GM23338 (cell line): ENCODE measurements around the gene C1orf74. TPM values are rescaled to one million over a fixed set of nuclear protein-coding genes. Genes with fewer than 3 reads are reported as not detected.

Source experiments
- ATAC-seq: fragments of 200-7000 bp; cut with Tn5 transposase; 3 replicates; pipeline ENCODE4 v1.9.1; 2020
- DNase-seq: peaks from one replicate; pipeline ENCODE4 v3.0.0-alpha.2; 2015; ENCODE audit warnings: low spot score
- H2AFZ ChIP-seq: fragments of 200-600 bp; sonication (generic); 2 replicates; pipeline ENCODE4 v1.8.0; 2016; ENCODE audit warnings: antibody characterized with exemption, mild to moderate bottlenecking, moderate library complexity
- H3F3A ChIP-seq: fragments of 200-600 bp; sonication (generic); replicated peaks from 2 replicates; pipeline ENCODE4 v1.8.0; 2017; ENCODE audit warnings: antibody characterized with exemption, mixed run types, low read depth
- H3K27ac ChIP-seq: fragments of 200-600 bp; sonication (generic); 2 replicates; pipeline ENCODE4 v1.6.1; 2016; ENCODE audit warnings: low read depth
- H3K27me3 ChIP-seq: fragments of 200-600 bp; sonication (generic); 2 replicates; pipeline ENCODE4 v1.8.0; 2016; ENCODE audit warnings: mild to moderate bottlenecking, mixed run types, moderate library complexity; ENCODE audit not compliant: insufficient read depth
- H3K36me3 ChIP-seq: fragments of 200-600 bp; sonication (generic); 2 replicates; pipeline ENCODE4 v1.8.0; 2016; ENCODE audit warnings: mild to moderate bottlenecking; ENCODE audit not compliant: insufficient read depth
- H3K4me1 ChIP-seq: fragments of 200-600 bp; sonication (generic); 2 replicates; pipeline ENCODE4 v1.8.0; 2016; ENCODE audit warnings: mild to moderate bottlenecking, moderate library complexity; ENCODE audit not compliant: insufficient read depth
- H3K4me2 ChIP-seq: fragments of 200-600 bp; sonication (generic); 2 replicates; pipeline ENCODE4 v1.7.1; 2017; ENCODE audit warnings: mixed run types
- H3K4me3 ChIP-seq: fragments of 200-600 bp; sonication (generic); 2 replicates; pipeline ENCODE4 v1.6.1; 2016; ENCODE audit warnings: mixed run types
- H3K79me2 ChIP-seq: fragments of 200-600 bp; sonication (generic); replicated peaks from 2 replicates; pipeline ENCODE4 v1.8.0; 2017; ENCODE audit warnings: mild to moderate bottlenecking; ENCODE audit not compliant: insufficient read depth
- H3K9me2 ChIP-seq: fragments of 200-600 bp; sonication (generic); 2 replicates; pipeline ENCODE4 v1.8.0; 2017; ENCODE audit not compliant: insufficient read depth
- H4K20me1 ChIP-seq: fragments of 200-600 bp; sonication (generic); replicated peaks from 2 replicates; pipeline ENCODE4 v1.8.0; 2017; ENCODE audit warnings: mild to moderate bottlenecking; ENCODE audit not compliant: insufficient read depth
- H3K27ac Mint-ChIP-seq: 2 replicates; pipeline ENCODE4 v1.8.0; 2020; ENCODE audit warnings: inconsistent platforms, mild to moderate bottlenecking, moderate library complexity, mixed read lengths
- H3K27me3 Mint-ChIP-seq: 3 replicates; pipeline ENCODE4 v1.8.0; 2022; ENCODE audit warnings: low read depth, mild to moderate bottlenecking, moderate library complexity, mixed read lengths, inconsistent platforms; ENCODE audit not compliant: insufficient read depth, poor library complexity
- H3K36me3 Mint-ChIP-seq: 3 replicates; pipeline ENCODE4 v1.8.0; 2021; ENCODE audit warnings: low read depth, mild to moderate bottlenecking, inconsistent platforms, moderate library complexity, mixed read lengths
- H3K4me1 Mint-ChIP-seq: 3 replicates; pipeline ENCODE4 v1.8.0; 2020; ENCODE audit warnings: mild to moderate bottlenecking, inconsistent platforms, mixed read lengths
- H3K4me3 Mint-ChIP-seq: 3 replicates; pipeline ENCODE4 v1.8.0; 2021; ENCODE audit warnings: moderate library complexity, mild to moderate bottlenecking, inconsistent platforms, mixed read lengths
- H3K9me3 Mint-ChIP-seq: 3 replicates; pipeline ENCODE4 v1.8.0; 2020; ENCODE audit warnings: moderate library complexity, mild to moderate bottlenecking, inconsistent platforms, mixed read lengths
- CREB1 ChIP-seq: fragments of 250-450 bp; sonication (Bioruptor Pico); IDR thresholded peaks from 2 replicates; pipeline ENCODE4 v1.5.0; 2020; ENCODE audit warnings: low read depth, mild to moderate bottlenecking, moderate library complexity
- EZH2 ChIP-seq: fragments of 200-600 bp; sonication (generic); IDR thresholded peaks from one replicate; pipeline ENCODE4 v1.8.0; 2017; ENCODE audit warnings: antibody characterized with exemption, mild to moderate bottlenecking, low read depth; ENCODE audit not compliant: unreplicated experiment
- JUNB ChIP-seq: IDR thresholded peaks from one replicate; pipeline ENCODE4 v1.6.1; 2016; ENCODE audit warnings: antibody characterized with exemption; ENCODE audit not compliant: unreplicated experiment
- NANOG ChIP-seq: IDR thresholded peaks from 2 replicates; pipeline ENCODE4 v1.6.1; 2016; ENCODE audit warnings: antibody characterized with exemption, borderline replicate concordance
- POLR2AphosphoS5 ChIP-seq: IDR thresholded peaks from 2 replicates; pipeline ENCODE4 v1.6.1; 2016; ENCODE audit warnings: antibody characterized with exemption, low read depth
- ZNF114 ChIP-seq: fragments of 250-450 bp; sonication (Bioruptor Pico); IDR thresholded peaks from 2 replicates; pipeline ENCODE4 v1.5.0; 2020; ENCODE audit warnings: mild to moderate bottlenecking, moderate library complexity
- ZNF331 ChIP-seq: fragments of 250-450 bp; sonication (Bioruptor Pico); IDR thresholded peaks from 2 replicates; pipeline ENCODE4 v1.5.0; 2020; ENCODE audit warnings: low read depth, mild to moderate bottlenecking, moderate library complexity
- polyA plus RNA-seq: library from polyadenylated mRNA; unstranded; fragments of >200 nt; fragmentation: Nextera tagmentation; extraction: Ambion mirVana; gene quantifications from 2 replicates; pipeline ENCODE4 v1.2.1, GENCODE V29; 2016
- total RNA-seq: library from RNA; depleted of rRNA; stranded (reverse); fragments of >200 nt; shearing (Covaris generic); gene quantifications from 2 replicates; pipeline ENCODE4 v1.2.3, GENCODE V29; 2014
- TF ChIP-seq, protein P1 (sequence below): fragments of 250-450 bp; sonication (Bioruptor Pico); IDR thresholded peaks from 2 replicates; pipeline ENCODE4 v1.5.0; 2020; ENCODE audit warnings: mild to moderate bottlenecking, moderate library complexity
- TF ChIP-seq, protein P2 (sequence below): IDR thresholded peaks from one replicate; pipeline ENCODE4 v1.6.1; 2018; ENCODE audit warnings: antibody characterized with exemption; ENCODE audit not compliant: unreplicated experiment

C1orf74 gene
- total and polyA plus RNA-seq, 2 experiments from 2014 or later: 2.8 to 3.9 TPM

DNA sequence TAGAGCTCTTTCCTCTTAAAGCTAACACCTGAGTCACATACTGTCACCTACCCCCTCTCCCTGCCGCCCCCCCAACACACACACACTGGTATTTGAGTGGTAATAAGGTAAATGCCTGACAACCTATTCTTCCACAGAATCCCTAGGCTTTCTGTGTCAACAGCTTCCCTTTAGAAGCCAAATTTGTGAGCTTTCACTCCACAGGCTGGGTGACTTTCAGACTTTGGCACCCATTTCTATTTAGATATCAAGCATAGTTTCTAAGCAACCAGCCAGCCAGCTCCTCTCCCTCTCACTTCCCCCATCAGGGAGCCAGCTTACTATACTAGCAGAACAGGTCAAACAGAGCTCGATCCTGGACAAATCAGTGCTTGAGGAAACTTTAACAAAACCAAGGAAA, 3.2 kb upstream of the C1orf74 start:
- Histone ChIP-seq H4K20me1 (no peaks in the 10 kb centered on the region; the same call in 1 of the 2 replicates), H3K36me3 (no peaks in the 10 kb centered on the region), H3K27ac (no peak overlapping the region), H3F3A (no peaks in the 10 kb centered on the region), H3K4me1 (peaks cover 4% of the 10 kb centered on the region; the same call in 1 of the 2 replicates), H3K79me2 (no peaks in the 10 kb centered on the region; the same call in 1 of the 2 replicates), H3K27me3 (no peaks in the 10 kb centered on the region), H2AFZ (no peak overlapping the region), H3K4me3 (no peak overlapping the region), H3K9me2 (no peaks in the 10 kb centered on the region), H3K4me2 (no peak overlapping the region)
- TF ChIP-seq, protein P1, sequence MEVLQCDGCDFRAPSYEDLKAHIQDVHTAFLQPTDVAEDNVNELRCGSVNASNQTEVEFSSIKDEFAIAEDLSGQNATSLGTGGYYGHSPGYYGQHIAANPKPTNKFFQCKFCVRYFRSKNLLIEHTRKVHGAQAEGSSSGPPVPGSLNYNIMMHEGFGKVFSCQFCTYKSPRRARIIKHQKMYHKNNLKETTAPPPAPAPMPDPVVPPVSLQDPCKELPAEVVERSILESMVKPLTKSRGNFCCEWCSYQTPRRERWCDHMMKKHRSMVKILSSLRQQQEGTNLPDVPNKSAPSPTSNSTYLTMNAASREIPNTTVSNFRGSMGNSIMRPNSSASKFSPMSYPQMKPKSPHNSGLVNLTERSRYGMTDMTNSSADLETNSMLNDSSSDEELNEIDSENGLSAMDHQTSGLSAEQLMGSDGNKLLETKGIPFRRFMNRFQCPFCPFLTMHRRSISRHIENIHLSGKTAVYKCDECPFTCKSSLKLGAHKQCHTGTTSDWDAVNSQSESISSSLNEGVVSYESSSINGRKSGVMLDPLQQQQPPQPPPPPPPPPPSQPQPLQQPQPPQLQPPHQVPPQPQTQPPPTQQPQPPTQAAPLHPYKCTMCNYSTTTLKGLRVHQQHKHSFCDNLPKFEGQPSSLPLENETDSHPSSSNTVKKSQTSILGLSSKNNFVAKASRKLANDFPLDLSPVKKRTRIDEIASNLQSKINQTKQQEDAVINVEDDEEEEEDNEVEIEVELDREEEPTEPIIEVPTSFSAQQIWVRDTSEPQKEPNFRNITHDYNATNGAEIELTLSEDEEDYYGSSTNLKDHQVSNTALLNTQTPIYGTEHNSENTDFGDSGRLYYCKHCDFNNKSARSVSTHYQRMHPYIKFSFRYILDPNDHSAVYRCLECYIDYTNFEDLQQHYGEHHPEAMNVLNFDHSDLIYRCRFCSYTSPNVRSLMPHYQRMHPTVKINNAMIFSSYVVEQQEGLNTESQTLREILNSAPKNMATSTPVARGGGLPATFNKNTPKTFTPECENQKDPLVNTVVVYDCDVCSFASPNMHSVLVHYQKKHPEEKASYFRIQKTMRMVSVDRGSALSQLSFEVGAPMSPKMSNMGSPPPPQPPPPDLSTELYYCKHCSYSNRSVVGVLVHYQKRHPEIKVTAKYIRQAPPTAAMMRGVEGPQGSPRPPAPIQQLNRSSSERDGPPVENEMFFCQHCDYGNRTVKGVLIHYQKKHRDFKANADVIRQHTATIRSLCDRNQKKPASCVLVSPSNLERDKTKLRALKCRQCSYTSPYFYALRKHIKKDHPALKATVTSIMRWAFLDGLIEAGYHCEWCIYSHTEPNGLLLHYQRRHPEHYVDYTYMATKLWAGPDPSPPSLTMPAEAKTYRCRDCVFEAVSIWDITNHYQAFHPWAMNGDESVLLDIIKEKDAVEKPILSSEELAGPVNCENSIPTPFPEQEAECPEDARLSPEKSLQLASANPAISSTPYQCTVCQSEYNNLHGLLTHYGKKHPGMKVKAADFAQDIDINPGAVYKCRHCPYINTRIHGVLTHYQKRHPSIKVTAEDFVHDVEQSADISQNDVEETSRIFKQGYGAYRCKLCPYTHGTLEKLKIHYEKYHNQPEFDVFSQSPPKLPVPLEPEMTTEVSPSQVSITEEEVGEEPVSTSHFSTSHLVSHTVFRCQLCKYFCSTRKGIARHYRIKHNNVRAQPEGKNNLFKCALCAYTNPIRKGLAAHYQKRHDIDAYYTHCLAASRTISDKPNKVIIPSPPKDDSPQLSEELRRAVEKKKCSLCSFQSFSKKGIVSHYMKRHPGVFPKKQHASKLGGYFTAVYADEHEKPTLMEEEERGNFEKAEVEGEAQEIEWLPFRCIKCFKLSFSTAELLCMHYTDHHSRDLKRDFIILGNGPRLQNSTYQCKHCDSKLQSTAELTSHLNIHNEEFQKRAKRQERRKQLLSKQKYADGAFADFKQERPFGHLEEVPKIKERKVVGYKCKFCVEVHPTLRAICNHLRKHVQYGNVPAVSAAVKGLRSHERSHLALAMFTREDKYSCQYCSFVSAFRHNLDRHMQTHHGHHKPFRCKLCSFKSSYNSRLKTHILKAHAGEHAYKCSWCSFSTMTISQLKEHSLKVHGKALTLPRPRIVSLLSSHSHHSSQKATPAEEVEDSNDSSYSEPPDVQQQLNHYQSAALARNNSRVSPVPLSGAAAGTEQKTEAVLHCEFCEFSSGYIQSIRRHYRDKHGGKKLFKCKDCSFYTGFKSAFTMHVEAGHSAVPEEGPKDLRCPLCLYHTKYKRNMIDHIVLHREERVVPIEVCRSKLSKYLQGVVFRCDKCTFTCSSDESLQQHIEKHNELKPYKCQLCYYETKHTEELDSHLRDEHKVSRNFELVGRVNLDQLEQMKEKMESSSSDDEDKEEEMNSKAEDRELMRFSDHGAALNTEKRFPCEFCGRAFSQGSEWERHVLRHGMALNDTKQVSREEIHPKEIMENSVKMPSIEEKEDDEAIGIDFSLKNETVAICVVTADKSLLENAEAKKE: no peak
- TF ChIP-seq NANOG (no peak), CREB1 (CRISPR knock-in tag) (no peak), JUNB (no peak), ZNF114 (no peak), EZH2 (no peak)
- Mint-ChIP-seq H3K36me3 (peaks cover 9% of the 10 kb centered on the region), H3K27ac (no peak overlapping the region), H3K27me3 (peaks cover 4% of the 10 kb centered on the region), H3K9me3 (peaks cover 2% of the 10 kb centered on the region; the same call in 1 of the 3 replicates), H3K4me1 (peaks cover 9% of the 10 kb centered on the region), H3K4me3 (no peak overlapping the region)
- ATAC-seq: no peak
- no peak for DNase-seq

DNA sequence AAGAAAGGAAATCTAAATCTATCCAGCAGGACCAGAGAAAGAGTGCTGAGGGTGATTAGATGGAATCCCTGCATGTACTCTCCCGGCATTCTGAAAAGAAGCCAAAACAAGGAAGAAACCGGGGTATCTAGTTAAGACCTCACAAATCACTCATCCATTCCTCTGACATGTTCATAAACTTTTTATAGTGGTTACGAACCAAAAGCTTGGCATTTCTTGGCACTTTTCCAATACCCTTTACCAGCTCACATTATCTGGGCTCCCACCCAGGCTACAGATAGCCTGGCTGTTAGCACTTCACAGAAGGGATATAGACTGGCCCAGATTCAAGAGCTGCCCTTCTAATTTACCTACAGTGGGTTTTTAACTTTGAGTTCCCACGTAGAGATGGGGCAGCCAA, 1.8 kb upstream of the C1orf74 start:
- H3K4me1 Mint-ChIP-seq: peaks cover 9% of the 10 kb centered on the region
- peaks cover 4% of the 10 kb centered on the region for H3K27me3 Mint-ChIP-seq
- H3F3A ChIP-seq: no peaks in the 10 kb centered on the region
- no peaks in the 10 kb centered on the region for H3K9me2 ChIP-seq
- H3K27ac Mint-ChIP-seq: no peak overlapping the region
- no peaks in the 10 kb centered on the region for H3K27me3 ChIP-seq
- peaks cover 9% of the 10 kb centered on the region for H3K36me3 Mint-ChIP-seq
- no peak overlapping the region for H3K4me2 ChIP-seq
- no peaks in the 10 kb centered on the region for H4K20me1 ChIP-seq
- no peak for ATAC-seq
- no peak for DNase-seq
- TF ChIP-seq POLR2AphosphoS5 (no peak), ZNF114 (no peak), ZNF331 (CRISPR knock-in tag) (no peak), CREB1 (CRISPR knock-in tag) (no peak), EZH2 (no peak), JUNB (no peak)
- TF ChIP-seq, protein P2, sequence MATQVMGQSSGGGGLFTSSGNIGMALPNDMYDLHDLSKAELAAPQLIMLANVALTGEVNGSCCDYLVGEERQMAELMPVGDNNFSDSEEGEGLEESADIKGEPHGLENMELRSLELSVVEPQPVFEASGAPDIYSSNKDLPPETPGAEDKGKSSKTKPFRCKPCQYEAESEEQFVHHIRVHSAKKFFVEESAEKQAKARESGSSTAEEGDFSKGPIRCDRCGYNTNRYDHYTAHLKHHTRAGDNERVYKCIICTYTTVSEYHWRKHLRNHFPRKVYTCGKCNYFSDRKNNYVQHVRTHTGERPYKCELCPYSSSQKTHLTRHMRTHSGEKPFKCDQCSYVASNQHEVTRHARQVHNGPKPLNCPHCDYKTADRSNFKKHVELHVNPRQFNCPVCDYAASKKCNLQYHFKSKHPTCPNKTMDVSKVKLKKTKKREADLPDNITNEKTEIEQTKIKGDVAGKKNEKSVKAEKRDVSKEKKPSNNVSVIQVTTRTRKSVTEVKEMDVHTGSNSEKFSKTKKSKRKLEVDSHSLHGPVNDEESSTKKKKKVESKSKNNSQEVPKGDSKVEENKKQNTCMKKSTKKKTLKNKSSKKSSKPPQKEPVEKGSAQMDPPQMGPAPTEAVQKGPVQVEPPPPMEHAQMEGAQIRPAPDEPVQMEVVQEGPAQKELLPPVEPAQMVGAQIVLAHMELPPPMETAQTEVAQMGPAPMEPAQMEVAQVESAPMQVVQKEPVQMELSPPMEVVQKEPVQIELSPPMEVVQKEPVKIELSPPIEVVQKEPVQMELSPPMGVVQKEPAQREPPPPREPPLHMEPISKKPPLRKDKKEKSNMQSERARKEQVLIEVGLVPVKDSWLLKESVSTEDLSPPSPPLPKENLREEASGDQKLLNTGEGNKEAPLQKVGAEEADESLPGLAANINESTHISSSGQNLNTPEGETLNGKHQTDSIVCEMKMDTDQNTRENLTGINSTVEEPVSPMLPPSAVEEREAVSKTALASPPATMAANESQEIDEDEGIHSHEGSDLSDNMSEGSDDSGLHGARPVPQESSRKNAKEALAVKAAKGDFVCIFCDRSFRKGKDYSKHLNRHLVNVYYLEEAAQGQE: no peak
- H3K4me3 Mint-ChIP-seq: no peak overlapping the region
- no peaks in the 10 kb centered on the region; the same call in 1 of the 2 replicates for H3K79me2 ChIP-seq
- H3K27ac ChIP-seq: no peak overlapping the region
- H3K4me1 ChIP-seq: peaks cover 4% of the 10 kb centered on the region; the same call in 1 of the 2 replicates
- H2AFZ ChIP-seq: no peak overlapping the region
- H3K36me3 ChIP-seq: no peaks in the 10 kb centered on the region
- H3K9me3 Mint-ChIP-seq: peaks cover 2% of the 10 kb centered on the region; the same call in 1 of the 3 replicates
- no peak overlapping the region for H3K4me3 ChIP-seq
